ENCODE measurements around the gene RAD51B. TPM values are rescaled to one million over a fixed set of nuclear protein-coding genes. Genes with fewer than 3 reads are reported as not detected.

The RAD51B gene
- total RNA-seq, 1 experiment from 2014 or later: 29.9 TPM

- H3K9me3 ChIP-seq (ENCODE audit: insufficient read depth, low read depth): peaks cover 10% of the 10 kb centered on the region; the same call in 1 of the 2 replicates
- DNase-seq: no peak
- H3K4me1 ChIP-seq (replicated peaks; ENCODE audit: insufficient read depth): no peaks in the 10 kb centered on the region
- ChIA-PET POLR2A (ENCODE audit: unreplicated experiment) (no interaction called here), CTCF (no interaction called here)
- no peaks in the 10 kb centered on the region for H3K79me2 ChIP-seq (ENCODE audit: low read depth)
- no peak overlapping the region for H3K27ac ChIP-seq
- no peaks in the 10 kb centered on the region for H3F3A ChIP-seq (ENCODE audit: insufficient read depth, low read depth)
- no peaks in the 10 kb centered on the region for H3K36me3 ChIP-seq (ENCODE audit: low read depth)
- no peak overlapping the region for H3K4me2 ChIP-seq
- H2AFZ ChIP-seq: no peak overlapping the region
- TF ChIP-seq EZH2 (IDR thresholded peaks at IDR 0.05; ENCODE audit: low read depth): no peak
- intact Hi-C loops (cut with micrococcal nuclease; ENCODE audit: unreplicated experiment): no loop called here
- BruUV-seq (replicated peaks): no TSS peak
- H3K27me3 ChIP-seq (ENCODE audit: insufficient read depth, low read depth): no peaks in the 10 kb centered on the region
- no peaks in the 10 kb centered on the region for H3K9me2 ChIP-seq (ENCODE audit: insufficient read depth)
- H3K4me3 ChIP-seq: no peak overlapping the region
- no peaks in the 10 kb centered on the region for H4K20me1 ChIP-seq (ENCODE audit: insufficient read depth)
Measured at GRCh38 chr14:68033336-68033932, 213.9 kb downstream of the RAD51B start.

- CTCF ChIA-PET: no interaction called here
Measured at GRCh38 chr14:68034896-68035295, 215.3 kb downstream of the RAD51B start.

GRCh38 chr14:68036202-68036601 lies 216.6 kb downstream of the RAD51B start:
- Histone ChIP-seq H4K20me1 (ENCODE audit: insufficient read depth) (no peaks in the 10 kb centered on the region), H3K9me2 (ENCODE audit: insufficient read depth) (no peaks in the 10 kb centered on the region), H3K27ac (no peak overlapping the region), H3K36me3 (ENCODE audit: low read depth) (0 out of 2 replicates have a peak, but pooled peaks cover 3% of the 10 kb centered on the region), H3K9me3 (ENCODE audit: insufficient read depth, low read depth) (peaks cover 6% of the 10 kb centered on the region; the same call in 1 of the 2 replicates), H3K79me2 (ENCODE audit: low read depth) (no peaks in the 10 kb centered on the region), H3K4me3 (no peak overlapping the region), H3K4me1 (replicated peaks; ENCODE audit: insufficient read depth) (no peaks in the 10 kb centered on the region), H2AFZ (no peak overlapping the region), H3K4me2 (no peak overlapping the region), H3K27me3 (ENCODE audit: insufficient read depth, low read depth) (no peaks in the 10 kb centered on the region), H3F3A (ENCODE audit: insufficient read depth, low read depth) (no peaks in the 10 kb centered on the region)
- no TSS peak for BruUV-seq (replicated peaks)
- POLR2A ChIA-PET (ENCODE audit: unreplicated experiment): interaction anchor here (0.7 kb wide), 1 partner anchor 289 kb away, joined by 5 read pairs; no protein-coding TSS in a partner anchor
- intact Hi-C loops (cut with micrococcal nuclease; ENCODE audit: unreplicated experiment): no loop called here
- no peak for TF ChIP-seq EZH2 (IDR thresholded peaks at IDR 0.05; ENCODE audit: low read depth)
- TF ChIP-seq CTCF (conservative IDR thresholded peaks at IDR 0.05): no peak
- no peak for DNase-seq
- CTCF ChIA-PET: no interaction called here

More at GRCh38 chr14:68034896-68035295, 215.3 kb downstream of the RAD51B start:
- Histone ChIP-seq H3K79me2 (ENCODE audit: low read depth) (no peaks in the 10 kb centered on the region), H3K27ac (no peak overlapping the region), H3F3A (ENCODE audit: insufficient read depth, low read depth) (no peaks in the 10 kb centered on the region), H3K9me3 (ENCODE audit: insufficient read depth, low read depth) (peaks cover 10% of the 10 kb centered on the region; the same call in 1 of the 2 replicates), H3K36me3 (ENCODE audit: low read depth) (0 out of 2 replicates have a peak, but pooled peaks cover 3% of the 10 kb centered on the region), H3K4me3 (no peak overlapping the region), H3K27me3 (ENCODE audit: insufficient read depth, low read depth) (no peaks in the 10 kb centered on the region), H2AFZ (no peak overlapping the region), H4K20me1 (ENCODE audit: insufficient read depth) (no peaks in the 10 kb centered on the region), H3K4me1 (replicated peaks; ENCODE audit: insufficient read depth) (no peaks in the 10 kb centered on the region), H3K9me2 (ENCODE audit: insufficient read depth) (no peaks in the 10 kb centered on the region), H3K4me2 (no peak overlapping the region)
- TF ChIP-seq EZH2 (IDR thresholded peaks at IDR 0.05; ENCODE audit: low read depth) (no peak), CTCF (conservative IDR thresholded peaks at IDR 0.05) (no peak)
- DNase-seq: no peak
- POLR2A ChIA-PET (ENCODE audit: unreplicated experiment): no interaction called here
- no TSS peak for BruUV-seq (replicated peaks)
- intact Hi-C loops (cut with micrococcal nuclease; ENCODE audit: unreplicated experiment): no loop called here

GRCh38 chr14:68039593-68039992 lies 220.0 kb downstream of the RAD51B start:
- intact Hi-C loops (cut with micrococcal nuclease; ENCODE audit: unreplicated experiment): no loop called here
- no peaks in the 10 kb centered on the region for H3K9me3 ChIP-seq (ENCODE audit: insufficient read depth, low read depth)
- no TSS peak for BruUV-seq (replicated peaks)
- no peak overlapping the region for H3K27ac ChIP-seq
- no peaks in the 10 kb centered on the region for H3K27me3 ChIP-seq (ENCODE audit: insufficient read depth, low read depth)
- H3K4me1 ChIP-seq (replicated peaks; ENCODE audit: insufficient read depth): no peaks in the 10 kb centered on the region
- no peaks in the 10 kb centered on the region for H3K79me2 ChIP-seq (ENCODE audit: low read depth)
- no peak for TF ChIP-seq EZH2 (IDR thresholded peaks at IDR 0.05; ENCODE audit: low read depth)
- no peak for TF ChIP-seq CTCF (conservative IDR thresholded peaks at IDR 0.05)
- ChIA-PET CTCF (no interaction called here), POLR2A (ENCODE audit: unreplicated experiment) (no interaction called here)
- H3K4me2 ChIP-seq: no peak overlapping the region
- no peaks in the 10 kb centered on the region for H3F3A ChIP-seq (ENCODE audit: insufficient read depth, low read depth)
- 0 out of 2 replicates have a peak, but pooled peaks cover 3% of the 10 kb centered on the region for H3K36me3 ChIP-seq (ENCODE audit: low read depth)
- no peaks in the 10 kb centered on the region for H4K20me1 ChIP-seq (ENCODE audit: insufficient read depth)
- no peak overlapping the region for H2AFZ ChIP-seq
- no peak overlapping the region for H3K4me3 ChIP-seq
- no peaks in the 10 kb centered on the region for H3K9me2 ChIP-seq (ENCODE audit: insufficient read depth)
- no peak for DNase-seq
